DLD1 (cell line): ENCODE measurements around the gene WT1.
"Not testable (repeated sequence)": the region's sequence is repeated elsewhere in the genome, so short reads cannot be mapped to it uniquely, and the experiment has no call there.

Experiments
- in situ Hi-C: cut with HindIII; loops from 2 replicates; pipeline ENCODE4 v1.10.0; 2017; ENCODE audit warnings: low sequenced_read_pairs

WT1 gene

DNA sequence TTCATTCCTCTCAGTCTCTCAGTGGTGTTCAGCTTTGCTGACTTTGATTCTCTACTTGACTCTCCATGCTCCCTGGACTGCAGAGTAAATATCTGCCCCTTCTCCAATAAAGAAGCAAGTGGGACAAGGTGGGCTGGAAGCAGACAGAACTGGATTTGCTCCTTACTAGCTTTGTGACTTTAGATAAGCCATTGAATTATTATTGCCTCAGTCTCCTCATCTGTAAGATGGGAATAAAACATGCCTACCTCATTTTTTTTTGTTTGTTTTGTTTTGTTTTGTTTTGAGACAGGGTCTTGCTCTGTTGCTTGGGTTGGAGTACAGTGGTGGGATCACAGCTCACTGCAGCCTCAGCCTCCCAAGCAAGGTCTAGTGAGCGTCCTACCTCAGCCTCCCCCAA, 44.6 kb downstream of the WT1 start:
- in situ Hi-C loops: no loop called here

DNA sequence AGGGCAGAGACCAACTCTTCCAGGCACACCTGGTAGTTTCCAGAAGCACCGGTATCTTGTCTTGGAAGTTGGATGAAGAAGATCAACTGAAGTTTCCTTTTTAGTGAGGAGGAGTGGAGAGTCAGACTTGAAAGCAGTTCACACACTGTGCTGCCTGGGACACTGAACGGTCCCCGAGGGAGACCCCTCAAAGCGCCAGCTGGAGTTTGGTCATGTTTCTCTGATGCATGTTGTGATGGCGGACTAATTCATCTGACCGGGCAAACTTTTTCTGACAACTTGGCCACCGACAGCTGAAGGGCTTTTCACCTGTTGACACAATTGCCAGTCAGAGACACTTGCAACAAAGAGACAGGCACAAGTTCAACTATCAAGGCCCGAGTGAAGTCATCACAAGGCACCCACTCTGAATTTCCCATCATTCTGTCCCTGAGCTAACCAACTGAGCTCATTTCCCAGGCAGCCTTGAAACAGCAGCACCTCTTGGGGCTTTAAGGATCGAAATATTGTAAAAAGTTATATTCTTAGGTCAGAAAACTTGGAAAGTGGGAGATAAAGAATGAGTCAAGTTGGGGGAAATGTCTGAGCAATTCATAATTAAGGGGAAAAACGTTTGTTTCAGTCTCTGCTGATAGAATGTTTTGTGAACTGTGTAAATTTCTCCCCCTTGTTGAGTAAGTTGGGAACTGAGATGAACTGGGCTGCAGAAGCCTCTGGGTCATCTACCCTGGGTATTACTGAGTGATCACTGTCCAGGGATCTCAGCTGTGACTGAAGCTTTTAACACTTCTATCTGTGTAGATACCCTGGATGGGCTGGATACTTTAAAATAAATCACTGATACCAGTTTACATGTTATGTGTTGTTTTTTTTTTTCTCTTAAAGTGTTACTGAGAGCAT, 46.2 kb downstream of the WT1 start:
- in situ Hi-C loops: no loop called here

DNA sequence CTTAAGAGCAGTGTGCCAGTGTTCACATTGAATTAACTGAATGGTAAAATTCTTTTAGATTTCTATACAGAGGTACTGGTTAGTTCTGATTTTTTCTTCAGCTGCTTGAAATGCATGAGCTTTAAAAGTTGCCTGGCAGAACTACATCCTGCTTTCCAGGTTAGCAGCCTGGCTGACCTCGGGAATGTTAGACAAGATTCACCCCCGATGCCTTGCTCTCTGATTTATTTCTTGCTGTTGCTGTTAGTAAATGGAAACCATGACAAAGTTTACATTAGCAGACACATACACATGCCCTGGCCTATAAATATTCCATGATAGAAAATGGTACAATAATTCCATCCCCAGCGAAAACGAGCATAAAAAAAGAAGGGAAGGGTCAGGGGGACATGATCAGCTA, 47.0 kb downstream of the WT1 start:
- in situ Hi-C loops: no loop called here

DNA sequence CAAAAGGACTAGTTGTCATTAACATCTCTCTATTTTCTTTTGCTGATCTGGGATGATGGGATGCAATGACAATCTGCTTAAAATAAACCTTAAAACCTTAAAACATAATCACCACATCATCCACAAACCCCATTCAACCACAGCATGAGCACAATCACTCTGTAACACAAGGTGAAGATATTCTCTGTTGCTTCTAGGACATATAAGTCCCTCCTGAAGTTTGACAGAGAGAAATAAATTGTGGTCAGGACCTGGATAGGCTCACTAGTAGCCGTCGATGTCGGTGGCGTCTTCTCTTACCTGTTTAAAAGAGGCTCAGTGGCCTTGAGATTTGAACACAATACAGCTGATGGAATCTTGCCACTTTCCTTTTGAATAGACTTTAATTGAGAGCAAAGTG, 47.9 kb downstream of the WT1 start:
- in situ Hi-C loops: no loop called here

DNA sequence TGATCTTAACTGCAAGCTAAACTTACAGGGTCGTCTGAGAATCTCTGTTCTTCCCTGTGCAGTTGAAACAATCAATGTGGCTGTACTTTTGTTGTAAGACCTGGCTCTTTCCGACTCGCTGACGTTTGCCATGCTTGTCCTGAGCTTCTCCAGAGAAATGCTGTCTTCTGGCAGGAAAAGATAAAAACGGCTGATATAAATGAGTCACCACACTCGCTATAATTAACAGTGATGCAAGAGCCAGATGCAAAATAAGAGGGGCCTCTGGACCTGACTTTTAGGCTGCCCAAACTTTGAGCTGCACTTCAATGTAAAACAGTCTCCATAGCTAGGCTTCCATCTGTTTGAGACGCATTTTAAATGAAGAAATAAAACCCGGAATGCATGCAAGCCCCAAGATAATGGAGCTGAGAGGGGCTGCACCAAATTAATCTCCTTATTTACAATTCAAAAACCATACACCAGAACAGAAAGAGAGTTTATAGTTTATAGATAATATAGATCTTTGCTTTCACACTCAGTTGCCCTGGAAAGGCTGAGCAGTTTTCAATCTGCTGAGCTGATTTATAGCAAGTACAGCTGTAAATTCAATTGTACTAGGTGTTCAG, 48.5 kb downstream of the WT1 start:
- in situ Hi-C loops: no loop called here

DNA sequence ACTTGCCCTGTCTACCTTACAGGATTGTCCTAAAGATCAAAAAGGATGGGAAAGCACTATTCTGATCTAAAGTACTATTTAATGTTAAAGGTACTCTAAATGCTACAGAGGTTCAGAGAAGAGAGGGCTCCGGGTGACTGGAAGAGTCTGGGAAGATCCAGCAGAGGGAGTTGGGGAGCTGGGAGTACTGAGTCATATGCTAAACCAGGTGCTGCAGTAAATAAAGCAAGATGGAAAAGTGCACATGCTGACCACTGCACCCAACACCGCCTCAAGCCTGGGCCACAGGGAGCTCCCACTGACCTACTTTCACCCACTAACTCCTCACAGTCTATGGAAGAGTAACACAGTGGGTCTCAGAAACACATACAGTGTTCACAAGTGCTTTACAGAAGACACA, 49.3 kb downstream of the WT1 start:
- in situ Hi-C loops: no loop called here

DNA sequence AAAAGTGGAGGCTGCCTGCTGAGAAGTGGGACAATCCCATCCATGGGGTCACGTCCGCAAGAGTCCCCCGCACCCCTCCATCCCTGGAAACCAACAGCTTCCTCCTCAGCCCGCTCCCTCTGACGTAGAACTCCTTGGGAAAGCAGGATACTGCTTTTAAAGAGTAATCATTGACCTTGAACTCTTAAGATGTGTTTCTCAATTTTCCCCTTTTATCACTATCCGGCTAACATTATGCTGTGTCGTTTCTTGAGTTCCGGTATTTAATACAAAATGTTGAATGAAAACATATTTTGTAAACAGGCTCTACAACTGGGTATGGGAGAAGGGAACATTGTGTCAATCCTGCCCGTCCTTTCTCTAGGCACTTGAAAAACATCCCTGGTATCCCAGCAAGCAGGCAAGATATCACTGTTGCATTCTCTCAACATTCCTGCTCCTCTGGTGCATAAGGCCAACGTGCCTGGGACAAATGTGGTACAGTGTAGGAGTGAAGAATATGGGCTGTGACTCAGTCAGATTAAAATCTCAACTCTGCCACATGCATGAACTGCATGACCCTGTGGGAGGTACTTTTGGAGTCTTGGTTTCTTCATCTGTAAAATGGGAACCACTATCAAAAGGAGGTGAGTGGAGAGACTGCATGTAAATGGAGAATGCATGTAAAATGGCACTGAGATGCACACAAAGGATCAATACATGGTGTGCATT, 52.8 kb downstream of the WT1 start:
- in situ Hi-C loops: no loop called here

DNA sequence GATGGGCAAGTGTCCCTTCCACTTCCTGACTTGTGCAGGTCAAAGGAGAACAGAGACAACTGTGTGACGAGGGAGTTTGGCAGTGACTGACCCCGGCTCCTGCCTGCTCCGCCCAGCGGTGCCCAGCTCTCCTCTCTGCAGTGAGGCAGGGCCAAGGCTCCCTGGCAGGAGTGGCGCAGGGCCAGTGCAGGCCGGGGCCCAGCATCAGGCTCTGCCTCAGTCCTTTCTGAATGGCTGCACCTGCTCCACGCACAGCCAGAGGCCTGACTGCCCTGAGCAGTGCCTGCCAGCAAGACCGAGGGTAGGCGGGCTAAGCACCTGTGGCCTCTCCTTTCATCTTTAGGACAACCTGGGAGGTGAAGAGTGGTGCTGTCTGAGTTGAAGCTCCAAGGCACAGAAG, 54.2 kb downstream of the WT1 start:
- in situ Hi-C loops: no loop called here

DNA sequence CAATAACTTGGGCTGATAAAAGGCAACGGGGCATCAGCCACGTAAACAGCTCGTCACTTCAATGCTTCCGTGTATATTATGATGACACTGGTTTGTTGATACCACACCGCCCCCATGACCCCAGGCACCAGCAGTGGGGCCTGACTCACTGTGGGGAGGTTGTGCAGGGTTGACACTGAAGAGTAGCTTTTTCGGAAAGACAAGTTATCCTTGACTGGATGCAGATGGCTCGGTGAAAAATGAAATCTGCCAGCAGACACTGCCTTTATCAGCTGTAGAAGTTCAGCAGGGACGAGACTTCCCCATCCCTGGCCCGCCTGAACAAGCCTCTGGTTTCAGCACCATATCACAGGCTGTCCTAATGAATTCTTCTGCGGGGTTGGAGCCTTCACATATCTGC, 55.6 kb downstream of the WT1 start:
- in situ Hi-C loops: no loop called here

DNA sequence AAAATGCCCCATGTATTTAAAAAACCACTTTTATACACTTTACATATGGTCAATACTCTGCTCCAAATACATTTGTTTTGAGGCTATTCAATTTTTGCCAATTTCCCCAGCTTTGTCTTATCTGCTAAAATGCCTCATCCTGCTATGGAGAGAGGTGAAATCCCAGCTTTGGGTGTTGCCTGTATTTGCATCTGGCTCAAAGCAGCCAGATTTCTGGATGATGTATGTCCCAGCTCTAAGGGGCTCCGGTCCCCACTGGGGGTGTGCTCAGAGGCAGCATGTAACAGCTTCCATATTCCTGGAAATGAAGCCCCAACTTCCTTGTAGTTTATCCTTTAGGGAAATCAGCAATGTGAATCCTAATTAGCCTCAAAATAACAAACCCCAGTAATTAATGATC, 59.5 kb downstream of the WT1 start:
- in situ Hi-C loops: no loop called here

DNA sequence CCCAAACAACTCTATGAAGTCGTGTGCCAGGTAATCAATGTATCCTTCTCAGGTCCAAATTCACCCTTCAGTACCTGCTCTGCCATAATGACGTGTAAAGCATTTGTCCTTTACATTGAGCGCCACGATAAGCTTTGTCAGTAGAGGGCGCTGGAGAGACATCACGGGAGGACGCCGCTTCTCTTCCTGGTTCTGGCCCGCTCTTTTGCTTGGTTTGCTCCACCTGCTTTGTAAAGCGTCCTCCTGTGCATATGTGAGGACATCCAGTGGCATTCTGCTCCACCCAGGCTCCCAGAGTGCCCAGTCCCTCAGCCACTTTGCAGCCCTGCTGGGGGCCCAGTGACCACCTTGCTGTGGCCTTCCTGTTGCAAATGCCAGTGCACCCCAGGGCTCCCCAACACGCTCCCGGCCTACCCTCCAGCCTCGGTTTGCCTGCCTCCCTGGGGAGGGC, 61.1 kb downstream of the WT1 start:
- in situ Hi-C loops: no loop called here

DNA sequence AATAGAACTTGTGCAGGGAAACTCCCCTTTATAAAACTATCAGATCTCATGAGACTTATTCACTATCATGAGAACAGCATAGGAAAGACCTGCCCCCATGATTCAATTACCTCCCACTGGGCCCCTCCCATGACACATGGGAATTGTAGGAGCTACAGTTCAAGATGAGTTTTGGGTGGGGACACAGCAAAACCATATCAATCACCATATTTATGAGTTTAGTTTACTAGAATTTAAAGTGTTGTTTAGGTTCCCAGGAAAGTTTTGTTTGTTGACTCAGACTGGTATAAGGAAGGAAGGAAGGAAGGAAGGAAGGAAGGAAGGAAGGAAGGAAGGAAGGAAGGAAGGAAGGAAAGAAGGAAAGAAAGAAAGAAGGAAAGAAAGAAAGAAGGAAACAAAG, 65.4 kb downstream of the WT1 start:
- in situ Hi-C loops: not testable (repeated sequence)

DNA sequence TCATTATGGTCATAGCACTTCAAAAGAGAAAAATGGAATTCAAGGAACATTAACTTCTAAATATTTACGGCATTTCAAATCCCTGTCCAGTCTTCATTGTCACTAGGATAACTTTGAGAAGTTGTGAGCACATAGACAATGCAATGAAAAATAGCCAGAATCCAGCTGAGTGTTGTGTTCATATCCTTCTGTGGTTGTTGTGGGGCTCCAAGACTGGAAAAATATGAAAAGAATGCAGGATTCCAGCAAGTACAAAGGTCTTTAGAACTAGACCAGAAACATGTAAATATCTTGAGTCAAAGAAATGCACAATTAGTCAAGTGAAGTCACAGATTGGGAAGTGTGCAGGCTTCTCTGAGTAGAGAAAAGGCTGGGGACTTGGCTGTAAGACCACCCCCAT, 68.7 kb downstream of the WT1 start:
- in situ Hi-C loops: no loop called here

DNA sequence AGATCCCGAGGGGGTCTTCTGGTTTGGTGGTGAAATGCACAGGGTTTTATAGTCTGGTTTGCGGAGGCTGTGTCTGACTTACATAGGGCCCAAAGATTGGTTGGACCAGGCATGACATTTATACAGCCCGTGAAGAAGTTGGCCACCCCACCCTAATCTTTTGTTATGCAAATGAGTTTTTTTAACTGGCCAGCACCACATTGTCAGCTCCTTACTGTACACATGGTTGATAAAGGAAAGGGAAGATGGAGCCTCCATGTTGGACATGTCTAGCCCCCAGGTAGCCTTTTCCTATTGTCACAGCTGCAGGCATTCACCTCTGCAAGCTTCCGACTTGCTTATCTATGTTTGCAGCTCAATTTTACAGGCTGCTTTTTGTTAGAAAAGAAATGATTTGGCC, 70.1 kb downstream of the WT1 start:
- in situ Hi-C loops: no loop called here

DNA sequence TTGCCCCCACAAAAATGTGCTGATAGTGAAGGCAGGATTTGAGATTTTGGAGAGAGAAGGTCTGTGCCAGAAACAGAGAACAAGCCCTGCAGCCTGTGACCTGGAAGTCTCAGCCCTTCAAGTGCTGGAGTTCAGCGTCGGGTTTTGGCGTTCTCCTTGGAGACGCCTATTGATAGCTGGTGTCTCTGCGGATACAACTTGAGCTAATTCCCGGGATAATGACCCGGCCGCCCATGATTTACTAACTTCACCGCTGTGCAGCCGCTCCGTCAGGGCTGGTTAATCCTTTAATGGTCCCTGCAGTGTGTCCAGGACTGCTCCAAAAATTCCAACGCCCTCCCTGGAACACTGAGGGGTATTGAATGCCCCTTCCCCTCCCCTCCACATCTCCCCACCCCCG, 76.6 kb downstream of the WT1 start:
- in situ Hi-C loops: no loop called here

DNA sequence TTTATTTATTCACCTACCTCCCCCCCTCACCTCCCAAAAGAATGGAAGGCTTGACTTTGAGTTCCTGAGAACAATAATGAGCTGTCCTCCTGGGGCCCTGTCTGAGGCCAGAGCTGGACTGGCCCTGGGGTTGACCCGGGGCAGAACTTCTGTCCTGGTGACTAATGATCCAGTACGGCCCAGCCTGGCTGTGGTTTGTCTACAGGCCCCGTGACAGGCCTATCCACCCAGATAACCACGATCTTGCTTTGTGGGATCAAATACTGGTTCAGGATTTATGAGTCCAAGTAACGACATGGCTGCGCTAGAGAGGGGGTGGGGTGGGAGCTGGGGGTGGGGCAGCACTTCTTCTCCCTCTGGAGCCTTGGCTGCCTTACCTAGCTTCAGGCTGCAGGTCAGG, 81.5 kb downstream of the WT1 start:
- in situ Hi-C loops: no loop called here

DNA sequence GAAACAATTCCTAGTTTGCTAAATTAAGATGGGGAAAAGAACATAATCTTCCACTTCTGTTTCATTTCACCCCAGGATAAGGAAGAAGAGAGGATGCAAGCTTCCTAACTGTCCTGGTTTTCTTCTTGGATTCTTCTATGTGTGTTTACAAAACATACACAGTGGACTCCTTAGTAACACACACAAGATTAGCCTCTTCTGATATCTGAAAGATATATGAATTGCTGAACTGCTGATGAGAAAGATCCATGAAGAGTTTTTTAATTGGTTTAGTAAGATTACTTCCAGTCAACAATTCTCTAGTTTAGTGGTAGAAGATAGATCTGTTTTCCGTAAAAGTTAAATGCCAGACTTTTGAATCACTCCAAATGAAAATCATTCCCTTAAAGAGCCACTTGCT, 86.8 kb downstream of the WT1 start:
- in situ Hi-C loops: no loop called here

DNA sequence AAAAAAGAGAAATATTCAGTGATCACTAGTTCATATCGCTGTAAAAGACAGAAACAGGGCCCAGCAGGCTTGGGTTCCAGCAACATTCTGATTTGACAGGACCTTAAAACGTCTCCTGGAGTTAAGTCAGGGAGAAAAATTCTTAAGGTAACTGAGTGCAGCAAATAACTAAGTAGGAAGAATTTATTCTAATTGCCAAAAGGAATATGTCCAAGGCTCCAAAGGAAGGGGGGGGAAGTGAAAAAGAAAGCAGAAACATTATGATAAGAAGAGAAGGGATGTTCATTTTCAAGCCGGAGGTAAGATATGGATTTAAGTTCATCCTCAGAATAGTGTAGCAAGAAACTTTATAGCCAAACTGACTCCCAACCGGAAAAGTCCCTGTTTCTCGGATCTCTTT, 90.4 kb downstream of the WT1 start:
- in situ Hi-C loops: no loop called here

DNA sequence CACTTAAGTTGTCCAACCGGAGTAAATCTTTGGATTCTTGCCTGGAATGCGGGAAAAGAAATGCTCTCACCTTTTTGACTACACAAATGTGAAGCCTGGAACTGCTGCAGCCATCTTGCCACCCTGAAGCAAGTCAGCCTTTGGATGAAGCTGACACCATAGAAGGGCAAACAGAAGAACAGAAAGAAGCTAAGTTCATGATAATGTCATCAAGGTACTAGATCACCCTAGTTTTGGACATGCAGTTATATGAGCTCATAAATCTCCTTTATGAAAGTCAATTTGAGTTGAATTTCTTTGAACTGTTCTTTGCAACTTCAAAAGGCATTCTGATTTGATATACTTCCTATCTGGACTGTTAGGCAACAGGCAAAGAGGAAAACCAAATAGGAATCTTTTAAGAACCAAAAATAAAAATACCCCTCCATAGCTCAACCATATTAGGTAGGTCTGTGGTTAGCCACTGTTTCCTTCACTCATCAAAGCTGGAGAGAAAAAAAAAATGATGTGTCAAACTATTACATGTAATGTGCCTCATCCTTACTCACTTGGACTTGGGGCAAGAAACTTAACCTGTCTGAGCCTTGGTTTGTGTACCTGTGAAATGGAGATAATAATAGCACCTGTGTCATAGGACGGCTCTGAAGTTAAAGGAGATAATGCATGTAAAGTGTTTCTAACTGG, 91.9 kb downstream of the WT1 start:
- in situ Hi-C loops: no loop called here

DNA sequence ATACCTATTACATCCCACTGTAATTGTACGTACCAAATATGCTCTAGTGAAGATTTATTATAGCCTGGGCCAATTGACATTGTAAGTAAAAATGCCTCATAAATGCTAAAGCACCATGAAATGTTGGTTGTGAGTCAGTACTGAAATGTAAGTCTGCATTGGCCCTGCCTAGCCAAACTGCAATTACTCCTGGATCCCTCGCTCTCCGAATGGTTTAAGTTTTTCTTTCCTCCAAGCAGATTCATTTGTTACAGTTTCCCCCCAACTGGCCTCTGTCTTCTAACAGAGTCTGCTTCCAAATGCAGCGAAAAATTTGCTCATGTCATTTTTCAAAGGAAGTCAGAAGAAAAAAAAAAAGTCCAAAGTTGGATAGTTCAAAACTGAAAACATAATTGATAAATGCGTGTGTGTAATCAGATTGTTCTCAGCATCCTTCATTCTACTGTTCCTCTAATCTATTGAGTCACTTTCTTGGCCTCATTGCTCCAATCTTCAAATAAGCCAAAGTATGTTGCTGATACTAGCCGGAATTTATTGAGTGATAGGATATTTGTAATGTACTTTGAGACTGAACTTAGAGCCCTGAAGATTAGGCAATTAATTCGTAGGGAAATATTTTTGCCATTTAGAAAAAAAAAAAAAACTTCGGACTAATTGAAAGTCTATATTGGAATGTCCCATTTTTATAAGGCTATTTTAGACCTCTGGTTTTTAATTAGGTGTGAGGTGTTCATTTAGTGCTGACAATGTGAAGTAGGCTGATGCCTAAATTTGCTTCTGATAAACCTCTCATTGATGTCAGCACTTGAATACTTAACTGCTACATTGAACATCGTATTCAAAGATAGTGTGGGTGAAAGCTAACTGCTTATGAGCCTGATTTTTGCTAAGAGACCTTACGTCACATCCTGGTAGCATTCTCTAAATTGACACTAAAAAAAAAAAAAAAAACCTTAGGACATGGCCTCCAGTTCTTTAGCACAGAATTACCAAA, 93.4 kb downstream of the WT1 start:
- in situ Hi-C loops: no loop called here
